Right lobe of liver (tissue), 6 donors: Measurements from ENCODE around the gene SLC38A2. TPM values are rescaled to one million over a fixed set of nuclear protein-coding genes. Genes with fewer than 3 reads are reported as not detected.
A peak's percentile ranks its signal among the peaks of the same experiment; 100 is the strongest.

Source experiments
- ATAC-seq, 4 donors: fragments of 200-7000 bp; cut with Tn5 transposase; one replicate each; pipeline ENCODE4 v1.9.1; 2020; ENCODE audit warnings: mild to moderate bottlenecking in 4 of 4, moderate library complexity in 4 of 4
- DNase-seq, 3 donors: peaks; one replicate each; pipeline ENCODE4 v3.0.0-alpha.2; 2020
- H3K27ac ChIP-seq, 3 donors: fragments of 200-600 bp; one replicate each; pipeline ENCODE4 v1.8.0; 2022
- H3K27me3 ChIP-seq, 2 donors: fragments of 200-600 bp; one replicate each; pipeline ENCODE4 v1.8.0; 2022
- H3K36me3 ChIP-seq, 4 donors: fragments of 200-600 bp; sonication (generic) in 1 of 4; one replicate each; pipeline versions ENCODE4 v1.5.1 to v1.8.0; 2017 to 2022; ENCODE audit warnings: control low read depth in 1 of 4
- H3K4me1 ChIP-seq, 4 donors: fragments of 200-600 bp; sonication (generic) in 1 of 4; one replicate each; pipeline versions ENCODE4 v1.5.1 to v1.8.0; 2017 to 2022; ENCODE audit warnings: control low read depth in 1 of 4
- H3K4me3 ChIP-seq, 3 donors: fragments of 200-600 bp; one replicate each; pipeline ENCODE4 v1.8.0; 2022
- H3K9me3 ChIP-seq, 4 donors: fragments of 200-600 bp; sonication (generic) in 1 of 4; one replicate each; pipeline versions ENCODE4 v1.5.1 to v1.8.0; 2017 to 2022; ENCODE audit warnings: control low read depth in 1 of 4
- POLR2A ChIP-seq: fragments of 450-650 bp; IDR thresholded peaks from one replicate; pipeline ENCODE4 v1.6.1; 2017; ENCODE audit warnings: antibody characterized with exemption, mild to moderate bottlenecking
- WGBS: methylation state at CpG from one replicate; pipeline ENCODE4 v1.1.6; 2018; ENCODE audit warnings: low coverage, low lambda C conversion rate; ENCODE audit not compliant: insufficient coverage; ENCODE audit errors: missing lambda C conversion rate; 5-methylcytosine and 5-hydroxymethylcytosine counted together
- intact Hi-C, 2 donors: fragments of 100-400 bp; cut with DNase I; formaldehyde crosslinking; loops; one replicate each; pipeline versions ENCODE4 v1.11.2 to v1.14.1; 2022
- total RNA-seq, 6 experiments: library from RNA; depleted of rRNA in 2 of 6; stranded (reverse); fragments of >200 nt in 2 of 6; fragmentation: NEBNext Ultra II Directional in 3 of 6; extraction: Animal tissue kit (Norgen Biotek cat#: 25700) in 3 of 6; gene quantifications; one replicate each; pipeline versions ENCODE4 v1.1.0 to v1.2.4, GENCODE V29; 2016 to 2023
- TF ChIP-seq, protein P1 (sequence below), 4 donors: fragments of 200-600 bp in 3 of 4; fragments of 450-650 bp in 1 of 4; IDR thresholded peaks; one replicate each; pipeline versions ENCODE4 v1.5.1 to v1.8.0; 2016 to 2022; ENCODE audit warnings: antibody characterized with exemption in 4 of 4, mild to moderate bottlenecking in 2 of 4
- donor health status: DM: no; HTN: yes; CAD: no.
- donor health status: DM: no; HTN: no; CAD: no.
- donor health status: DM: no; HTN: no; CAD: no.
- donor health status: DM: no; HTN: yes; CAD: no.
- donor health status: DM: no; HTN: yes; CAD: no.

SLC38A2 gene
- total RNA-seq, 6 experiments from 2014 or later: 77.0 to 463 (median 290) TPM

- no peaks in the 10 kb centered on the region for H3K9me3 ChIP-seq
- intact Hi-C loops: no loop called here
- H3K4me1 ChIP-seq: peaks cover 0 to 78% (median 18%) of the 10 kb centered on the region in 4 donors
- peak overlapping the region; percentile 1 to 6 (median 3) for H3K27ac ChIP-seq
- H3K36me3 ChIP-seq: peaks cover 47 to 100% (median 90%) of the 10 kb centered on the region in 4 donors
- 33% methylated on average over 3 of the region's 3 CpGs for WGBS
- TF ChIP-seq, protein P1, sequence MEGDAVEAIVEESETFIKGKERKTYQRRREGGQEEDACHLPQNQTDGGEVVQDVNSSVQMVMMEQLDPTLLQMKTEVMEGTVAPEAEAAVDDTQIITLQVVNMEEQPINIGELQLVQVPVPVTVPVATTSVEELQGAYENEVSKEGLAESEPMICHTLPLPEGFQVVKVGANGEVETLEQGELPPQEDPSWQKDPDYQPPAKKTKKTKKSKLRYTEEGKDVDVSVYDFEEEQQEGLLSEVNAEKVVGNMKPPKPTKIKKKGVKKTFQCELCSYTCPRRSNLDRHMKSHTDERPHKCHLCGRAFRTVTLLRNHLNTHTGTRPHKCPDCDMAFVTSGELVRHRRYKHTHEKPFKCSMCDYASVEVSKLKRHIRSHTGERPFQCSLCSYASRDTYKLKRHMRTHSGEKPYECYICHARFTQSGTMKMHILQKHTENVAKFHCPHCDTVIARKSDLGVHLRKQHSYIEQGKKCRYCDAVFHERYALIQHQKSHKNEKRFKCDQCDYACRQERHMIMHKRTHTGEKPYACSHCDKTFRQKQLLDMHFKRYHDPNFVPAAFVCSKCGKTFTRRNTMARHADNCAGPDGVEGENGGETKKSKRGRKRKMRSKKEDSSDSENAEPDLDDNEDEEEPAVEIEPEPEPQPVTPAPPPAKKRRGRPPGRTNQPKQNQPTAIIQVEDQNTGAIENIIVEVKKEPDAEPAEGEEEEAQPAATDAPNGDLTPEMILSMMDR (IDR thresholded peaks at IDR 0.05): no peak
- ATAC-seq (peak in 2 of 4 donors; percentile 10), DNase-seq (peak in 1 of 3 donors; percentile 53)
- no peaks in the 10 kb centered on the region for H3K27me3 ChIP-seq
- no peak overlapping the region for H3K4me3 ChIP-seq
Observed at GRCh38 chr12:46364777-46365580, 7.6 kb downstream of the SLC38A2 start.

GRCh38 chr12:46364300-46364696 is 8.3 kb downstream of the SLC38A2 start:
- Histone ChIP-seq H3K9me3 (no peaks in the 10 kb centered on the region), H3K27me3 (no peaks in the 10 kb centered on the region), H3K36me3 (peaks cover 44 to 100% (median 90%) of the 10 kb centered on the region in 4 donors), H3K4me1 (peaks cover 0 to 75% (median 15%) of the 10 kb centered on the region in 4 donors), H3K4me3 (no peak overlapping the region), H3K27ac (peak overlapping the region in 1 of 3 donors; percentile 6)
- intact Hi-C loops: no loop called here
- WGBS: 67% methylated on average over 3 of the region's 3 CpGs
- TF ChIP-seq, protein P1 (IDR thresholded peaks at IDR 0.05): no peak
- TF ChIP-seq POLR2A: no peak
- ATAC-seq (no peak), DNase-seq (no peak)

DNA sequence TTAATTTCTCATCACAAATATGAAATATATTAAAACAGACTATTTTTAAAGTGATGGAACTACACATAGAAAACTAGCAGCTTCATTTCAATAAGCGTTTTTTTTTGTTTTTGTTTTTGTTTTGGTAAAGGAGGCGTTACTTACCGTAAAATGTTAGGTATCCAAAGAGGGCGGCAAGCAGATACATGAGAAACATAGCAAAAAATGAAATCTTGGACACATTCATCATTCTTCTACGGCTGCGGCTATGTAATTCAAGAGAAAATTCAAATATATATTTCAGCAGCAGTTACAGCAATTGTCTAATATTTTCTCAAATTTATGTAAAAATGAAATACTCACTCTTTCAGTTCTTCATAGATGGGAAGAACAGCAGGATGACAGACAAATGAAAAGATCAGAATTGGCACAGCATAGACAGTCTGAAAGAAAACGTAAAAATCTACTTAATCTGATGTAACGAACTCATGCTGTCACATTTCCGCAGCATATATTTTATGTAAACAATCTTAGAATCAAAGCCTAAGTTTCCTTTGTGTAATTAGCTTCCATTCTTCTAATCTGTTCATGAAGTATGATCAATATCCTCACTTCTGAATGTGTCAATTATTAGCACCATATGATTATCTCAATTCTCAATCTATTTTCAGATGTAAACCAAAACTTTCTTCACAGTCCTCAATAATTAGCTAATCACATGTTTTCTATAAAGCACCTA is 8.8 kb downstream of the SLC38A2 start:
- no peaks in the 10 kb centered on the region for H3K9me3 ChIP-seq
- peaks cover 0 to 70% (median 12%) of the 10 kb centered on the region in 4 donors for H3K4me1 ChIP-seq
- no peaks in the 10 kb centered on the region for H3K27me3 ChIP-seq
- H3K36me3 ChIP-seq: peaks cover 44 to 100% (median 86%) of the 10 kb centered on the region in 4 donors
- intact Hi-C loops: no loop called here
- DNase-seq: no peak
- ATAC-seq: no peak
- H3K27ac ChIP-seq: no peak overlapping the region
- TF ChIP-seq, protein P1 (IDR thresholded peaks at IDR 0.05): no peak
- peak; percentile 44 for TF ChIP-seq POLR2A
- 69% methylated on average over 9 of the region's 9 CpGs for WGBS
- no peak overlapping the region for H3K4me3 ChIP-seq

DNA sequence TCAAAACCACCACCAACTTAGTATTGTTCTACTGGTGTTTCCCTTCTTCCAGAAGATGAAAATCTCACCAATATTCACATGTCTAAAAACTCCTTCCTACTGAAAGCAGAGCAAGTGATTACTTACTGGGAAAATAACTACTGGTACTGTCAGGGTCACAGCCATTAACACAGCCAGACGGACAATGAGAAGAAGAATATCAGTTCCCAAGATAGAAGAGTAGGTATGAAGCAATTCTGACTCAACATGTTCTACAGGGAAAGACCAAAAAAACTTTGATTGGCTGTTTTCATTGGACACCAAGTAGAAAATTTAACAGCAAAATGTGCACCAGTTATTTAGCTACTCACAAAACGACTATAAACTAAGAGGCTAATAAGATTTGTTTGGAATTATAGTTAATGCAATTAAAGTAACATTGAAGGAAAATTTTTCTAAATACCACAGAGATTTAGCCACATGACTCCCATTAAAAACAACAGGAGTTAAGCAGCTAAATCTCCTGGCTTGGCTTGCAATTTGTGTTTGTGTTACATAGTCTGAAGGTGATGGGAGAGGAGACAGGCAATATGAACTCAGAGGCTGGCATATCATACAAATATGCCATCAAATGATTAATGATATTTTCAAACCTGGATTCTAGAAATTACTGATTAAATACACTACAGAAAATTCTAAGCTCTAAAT is 9.5 kb downstream of the SLC38A2 start:
- TF ChIP-seq, protein P1 (IDR thresholded peaks at IDR 0.05): no peak
- TF ChIP-seq POLR2A: peak; percentile 33
- H3K4me1 ChIP-seq: peaks cover 0 to 63% (median 9%) of the 10 kb centered on the region in 4 donors
- no peaks in the 10 kb centered on the region for H3K9me3 ChIP-seq
- no peaks in the 10 kb centered on the region for H3K27me3 ChIP-seq
- no peak overlapping the region for H3K27ac ChIP-seq
- 35% methylated on average over 2 of the region's 2 CpGs for WGBS
- DNase-seq: no peak
- intact Hi-C loops: no loop called here
- peaks cover 44 to 98% (median 79%) of the 10 kb centered on the region in 4 donors for H3K36me3 ChIP-seq
- ATAC-seq: no peak
- H3K4me3 ChIP-seq: no peak overlapping the region
